Mesothelial cell of epicardium (in vitro differentiated cells): ENCODE measurements around the gene COPG2. TPM values are rescaled to one million over a fixed set of nuclear protein-coding genes. Genes with fewer than 3 reads are reported as not detected.

ENCODE experiments used
- DNase-seq, 2 experiments: peaks; one replicate each; pipeline ENCODE4 v3.0.0; 2021; ENCODE audit warnings: low spot score in 2 of 2; ENCODE audit not compliant: unreplicated experiment in 2 of 2
- H3K27ac Mint-ChIP-seq: 2 replicates; pipeline ENCODE4 v1.8.0; 2021; ENCODE audit warnings: mixed read lengths
- H3K27me3 Mint-ChIP-seq: 2 replicates; pipeline ENCODE4 v1.8.0; 2021; ENCODE audit warnings: low read depth, mixed read lengths
- H3K36me3 Mint-ChIP-seq: 2 replicates; pipeline ENCODE4 v1.8.0; 2021; ENCODE audit warnings: mixed read lengths
- H3K4me1 Mint-ChIP-seq: 2 replicates; pipeline ENCODE4 v1.8.0; 2021; ENCODE audit warnings: mixed read lengths
- H3K4me3 Mint-ChIP-seq: 2 replicates; pipeline ENCODE4 v1.8.0; 2021; ENCODE audit warnings: mild to moderate bottlenecking, moderate library complexity, mixed read lengths
- H3K9me3 Mint-ChIP-seq: 2 replicates; pipeline ENCODE4 v1.8.0; 2021; ENCODE audit warnings: mixed read lengths
- CTCF ChIP-seq: fragments of 200-600 bp; sonication (generic); IDR thresholded peaks from one replicate; pipeline ENCODE4 v1.5.0; 2021; ENCODE audit warnings: antibody characterized with exemption; ENCODE audit not compliant: unreplicated experiment
- microRNA-seq: library from miRNA; unstranded; fragments of <30 nt; microRNA quantifications from one replicate; pipeline ENCODE4 v1.2.0, GENCODE V29; 2021; ENCODE audit warnings: inconsistent platforms, mixed read lengths
- total RNA-seq: library from RNA; stranded (reverse); gene quantifications from 3 replicates; pipeline ENCODE4 v1.2.1, GENCODE V29; 2021

The COPG2 gene
- total RNA-seq, 1 donor from 2014 or later = 54.1 TPM

GRCh38 chr7:130468612-130469011, 199.9 kb downstream of the COPG2 start:
- no peak for DNase-seq
- Mint-ChIP-seq H3K4me1 (peaks cover 3% of the 10 kb centered on the region), H3K27ac (no peak overlapping the region), H3K27me3 (no peaks in the 10 kb centered on the region), H3K9me3 (peaks cover 15% of the 10 kb centered on the region), H3K4me3 (no peak overlapping the region), H3K36me3 (peaks cover 4% of the 10 kb centered on the region)
- no peak for TF ChIP-seq CTCF

- Mint-ChIP-seq H3K9me3 (peaks cover 37% of the 10 kb centered on the region), H3K4me3 (no peak overlapping the region), H3K27me3 (no peaks in the 10 kb centered on the region), H3K27ac (no peak overlapping the region), H3K36me3 (peaks cover 8% of the 10 kb centered on the region), H3K4me1 (no peaks in the 10 kb centered on the region)
- no peak for DNase-seq
- TF ChIP-seq CTCF = no peak
Observed at GRCh38 chr7:130463553-130464434, 204.8 kb downstream of the COPG2 start.

- Mint-ChIP-seq H3K27me3 (no peaks in the 10 kb centered on the region), H3K36me3 (peaks cover 11% of the 10 kb centered on the region), H3K4me3 (no peak overlapping the region), H3K9me3 (peaks cover 43% of the 10 kb centered on the region), H3K27ac (no peak overlapping the region), H3K4me1 (no peaks in the 10 kb centered on the region)
- no peak for DNase-seq
- TF ChIP-seq CTCF = no peak
Observed at GRCh38 chr7:130461272-130461671, 207.3 kb downstream of the COPG2 start.

- no peak for DNase-seq
- Mint-ChIP-seq H3K36me3 (peaks cover 7% of the 10 kb centered on the region), H3K4me1 (no peaks in the 10 kb centered on the region), H3K4me3 (no peak overlapping the region), H3K27me3 (no peaks in the 10 kb centered on the region), H3K9me3 (peaks cover 33% of the 10 kb centered on the region), H3K27ac (no peak overlapping the region)
- TF ChIP-seq CTCF = no peak
Observed at GRCh38 chr7:130458257-130458656, 210.3 kb downstream of the COPG2 start.

Small RNA genes lying within 50 kb of the gene (microRNA-seq; reads per million reads assigned to microRNA genes)
- 9,994 reads per million, percentile 96 among the genes with 10 or more reads in this experiment for gene MIR335

Other genes starting within 250 kb of the COPG2 start
- 21.7 to 22.5 TPM (median 22.1 TPM) in 3 replicates for gene CEP41, start 227.7 kb downstream of the COPG2 start, total RNA-seq
- gene MEST, start 176.7 kb downstream of the COPG2 start, total RNA-seq = 598 to 626 TPM (median 616 TPM) in 3 replicates
- gene TSGA13, start 17.8 kb upstream of the COPG2 start, total RNA-seq = not detected in 3 replicates
- gene KLF14, start 65.5 kb upstream of the COPG2 start, total RNA-seq = 0.87 to 1.0 TPM (median 1.0 TPM) in 3 replicates